ENCODE results near the gene TMEM150B. TPM values are rescaled to one million over a fixed set of nuclear protein-coding genes. Genes with fewer than 3 reads are reported as not detected.

TMEM150B gene
- total and polyA plus RNA-seq, 2 of the 4 experiments (the other 2 are of a cell fraction) = not detected

- H3K9me1 ChIP-seq (ENCODE audit: insufficient read depth, low read length) = peaks cover 13% of the 10 kb centered on the region; the same call in 1 of the 2 replicates
- H2BK5ac ChIP-seq (ENCODE audit: low read depth, low read length, poor library complexity, severe bottlenecking) = peak overlapping the region; percentile 96
- no peak overlapping the region for H3K4me3 ChIP-seq (ENCODE audit: insufficient read depth, low read depth, low read length)
- H3K4me1 ChIP-seq (ENCODE audit: control insufficient read depth, insufficient read depth, low read length) = peaks cover 36% of the 10 kb centered on the region
- peak overlapping the region; percentile 94 for H3K23ac ChIP-seq (ENCODE audit: low read depth, low read length)
- peak overlapping the region; percentile 91 for H3K18ac ChIP-seq (ENCODE audit: low read depth, low read length)
- peaks cover 7% of the 10 kb centered on the region for H4K20me1 ChIP-seq (ENCODE audit: insufficient read depth, low read length)
- peak overlapping the region; percentile 89 for H2BK20ac ChIP-seq (ENCODE audit: low read depth, low read length)
- no peaks in the 10 kb centered on the region for H3K9me3 ChIP-seq (ENCODE audit: control insufficient read depth, insufficient read depth, low read length)
- peak overlapping the region; percentile 98 for H4K91ac ChIP-seq (ENCODE audit: insufficient read depth, low read depth, low read length)
- peak overlapping the region; percentile 72 for H3K56ac ChIP-seq (ENCODE audit: extremely low read depth, insufficient read depth, low read length)
- peak overlapping the region; percentile 69; the same call in 1 of the 3 replicates for H2BK15ac ChIP-seq (ENCODE audit: low read depth, low read length)
- peak; percentile 12 for ATAC-seq (ENCODE audit: low read depth)
- H4K8ac ChIP-seq (ENCODE audit: low read depth in 2 of 2, low read length in 2 of 2) = peak overlapping the region; percentile 82 to 86
- H3K79me1 ChIP-seq (ENCODE audit: low read depth in 1 of 2, low read length in 2 of 2) = peaks cover 5 to 26% of the 10 kb centered on the region in 2 experiments; a peak in 3 of 4 replicates
- H3K27ac ChIP-seq (ENCODE audit: insufficient read depth, low read length) = peak overlapping the region; percentile 96
- BruUV-seq (replicated peaks) = no TSS peak
- ChIA-PET POLR2A (ENCODE audit: unreplicated experiment) (no interaction called here), CTCF (no interaction called here)
- peak overlapping the region; percentile 95 for H3K14ac ChIP-seq (replicated peaks; ENCODE audit: low read depth, low read length)
- peak overlapping the region; percentile 38 for H3K4me2 ChIP-seq (ENCODE audit: low read depth, low read length)
- WGBS, 2 experiments (ENCODE audit: extremely low coverage in 2 of 2, insufficient read length in 1 of 2) = 6% methylated on average over 12 of the region's 31 CpGs; no CpG with 5 or more reads in 1 of the 2 experiments
- in situ Hi-C loops (cut with MboI; ENCODE audit: low sequenced_read_pairs) (no loop called here), dilution Hi-C loops (cut with HindIII; ENCODE audit: low sequenced_read_pairs, unreplicated experiment) (no loop called here), intact Hi-C loops (cut with micrococcal nuclease) (no loop called here)
- peak overlapping the region; percentile 98 for H4K5ac ChIP-seq (ENCODE audit: low read depth, low read length)
- DNase-seq = peak; percentile 74
- peak overlapping the region; percentile 93 for H2AFZ ChIP-seq (replicated peaks; ENCODE audit: low read length, poor library complexity)
- H3K27me3 ChIP-seq (ENCODE audit: control insufficient read depth, insufficient read depth, low read length) = no peaks in the 10 kb centered on the region
- TF ChIP-seq NFE2L2 (IDR thresholded peaks at IDR 0.05; ENCODE audit: low read depth, low read length) (no peak), MAZ (IDR thresholded peaks at IDR 0.05; ENCODE audit: borderline replicate concordance, low read depth, low read length) (peak; percentile 70), RCOR1 (IDR thresholded peaks at IDR 0.05; ENCODE audit: insufficient replicate concordance, low read length) (no peak), FOS (IDR thresholded peaks at IDR 0.05; ENCODE audit: low read depth, low read length) (peak; percentile 34; the same call in 1 of the 2 replicates)
- peak overlapping the region; percentile 95 for H2AK9ac ChIP-seq (replicated peaks; ENCODE audit: low read depth, low read length, poor library complexity)
- no peaks in the 10 kb centered on the region for H3K36me3 ChIP-seq (ENCODE audit: control insufficient read depth, insufficient read depth, low read length)
- H3K9ac ChIP-seq (ENCODE audit: low read depth, low read length) = peak overlapping the region; percentile 58
- peak overlapping the region; percentile 91 for H2BK120ac ChIP-seq (ENCODE audit: low read depth, low read length)
- H2AK5ac ChIP-seq (ENCODE audit: low read depth, low read length) = peak overlapping the region; percentile 98
- peak overlapping the region; percentile 96 for H3K4ac ChIP-seq (ENCODE audit: low read depth, low read length)
Measured at GRCh38 chr19:55373993-55374757, 49.0 kb upstream of the TMEM150B start.

Data from IMR-90 (cell line).